ENCODE data around the gene PLEKHN1.

The PLEKHN1 gene

GRCh38 chr1:962381-963300 lies 3.6 kb upstream of the PLEKHN1 start:
- DNase-seq: no peak

- DNase-seq: no peak
Observed at GRCh38 chr1:963301-963651, 3.0 kb upstream of the PLEKHN1 start.

GRCh38 chr1:963746-964525 lies 2.3 kb upstream of the PLEKHN1 start:
- no peak for DNase-seq

GRCh38 chr1:964691-965525 lies 1.4 kb upstream of the PLEKHN1 start:
- no peak for DNase-seq

GRCh38 chr1:965526-966134 lies 652 bp upstream of the PLEKHN1 start:
- DNase-seq: no peak

GRCh38 chr1:966704-967300 lies 520 bp downstream of the PLEKHN1 start:
- peak; percentile 58 for DNase-seq

- DNase-seq: no peak
Observed at GRCh38 chr1:967466-968343, 1.4 kb downstream of the PLEKHN1 start.

GRCh38 chr1:969260-969855 lies 3.1 kb downstream of the PLEKHN1 start:
- DNase-seq: no peak

- no peak for DNase-seq
Observed at GRCh38 chr1:970242-970972, 4.1 kb downstream of the PLEKHN1 start.

GRCh38 chr1:970973-971730 lies 4.9 kb downstream of the PLEKHN1 start:
- no peak for DNase-seq

- DNase-seq: no peak
Observed at GRCh38 chr1:971751-972506, 5.6 kb downstream of the PLEKHN1 start.

GRCh38 chr1:972726-973458 lies 6.6 kb downstream of the PLEKHN1 start:
- no peak for DNase-seq

GRCh38 chr1:973459-974292 lies 7.4 kb downstream of the PLEKHN1 start:
- no peak for DNase-seq

- no peak for DNase-seq
Observed at GRCh38 chr1:974293-974640, 8.0 kb downstream of the PLEKHN1 start.

GRCh38 chr1:974687-975328 lies 8.5 kb downstream of the PLEKHN1 start:
- DNase-seq: no peak

GRCh38 chr1:975365-975764 lies 9.1 kb downstream of the PLEKHN1 start:
- DNase-seq: no peak

Data from activated gamma-delta T cell (primary cell).